NCI-H2196 (cell line): ENCODE measurements around the gene WDR43.

Experiments
- DNase-seq: peaks from one replicate; lab custom pipeline; 2025; ENCODE audit not compliant: unreplicated experiment; lab: John Stamatoyannopoulos, UW

WDR43 gene

DNA sequence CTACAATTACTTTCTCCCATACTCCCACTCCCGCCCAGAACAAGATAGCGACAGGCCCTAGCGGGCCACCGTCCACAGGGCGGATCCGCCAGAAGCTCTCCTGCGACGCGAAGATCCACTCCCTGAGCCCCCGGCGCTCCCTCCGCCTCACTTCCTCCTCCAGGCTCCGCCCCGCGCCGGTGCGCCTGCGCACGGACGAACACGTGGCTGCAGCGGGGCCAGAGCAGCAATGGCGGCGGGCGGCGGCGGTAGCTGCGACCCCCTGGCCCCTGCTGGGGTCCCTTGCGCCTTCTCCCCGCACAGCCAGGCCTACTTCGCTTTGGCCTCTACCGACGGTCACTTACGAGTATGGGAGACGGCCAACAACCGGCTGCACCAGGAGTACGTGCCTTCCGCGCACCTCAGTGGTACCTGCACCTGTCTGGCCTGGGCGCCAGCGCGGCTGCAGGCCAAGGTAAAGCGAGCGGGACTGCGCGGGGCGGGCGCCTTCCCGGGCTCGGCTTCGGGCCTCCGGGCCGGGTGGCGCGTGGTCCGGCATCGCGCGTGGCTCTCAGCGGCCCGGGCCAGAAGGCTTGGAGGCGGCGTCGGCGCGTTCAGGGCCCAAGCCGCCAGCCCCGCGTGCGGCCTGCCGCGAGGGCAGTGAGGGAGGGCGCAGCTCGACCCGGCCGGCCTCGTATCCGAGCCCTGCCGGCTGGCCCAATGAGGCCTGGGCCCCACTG lies at the start of gene WDR43:
TSS of gene WDR43 (plus strand) at position 198 of the 719 bp plus-strand sequence. CDS start at position 230, 32 bp downstream.
- peak; percentile 98 for DNase-seq

GRCh38 chr2:28855193-28855592 lies 39.3 kb upstream of the WDR43 start:
- no peak for DNase-seq

GRCh38 chr2:28855977-28856376 lies 38.5 kb upstream of the WDR43 start:
- no peak for DNase-seq

GRCh38 chr2:28868611-28869010 lies 25.9 kb upstream of the WDR43 start:
- no peak for DNase-seq

GRCh38 chr2:28869494-28870145 lies 24.8 kb upstream of the WDR43 start:
- no peak for DNase-seq

GRCh38 chr2:28870146-28870891 lies 24.1 kb upstream of the WDR43 start, which contains the start of gene TRMT61B:
Gene TRMT61B, minus strand, starts transcription at chr2:28870309. Its CDS starts 32 bp downstream, at chr2:28870277.
- DNase-seq, result peak; percentile 97

DNA sequence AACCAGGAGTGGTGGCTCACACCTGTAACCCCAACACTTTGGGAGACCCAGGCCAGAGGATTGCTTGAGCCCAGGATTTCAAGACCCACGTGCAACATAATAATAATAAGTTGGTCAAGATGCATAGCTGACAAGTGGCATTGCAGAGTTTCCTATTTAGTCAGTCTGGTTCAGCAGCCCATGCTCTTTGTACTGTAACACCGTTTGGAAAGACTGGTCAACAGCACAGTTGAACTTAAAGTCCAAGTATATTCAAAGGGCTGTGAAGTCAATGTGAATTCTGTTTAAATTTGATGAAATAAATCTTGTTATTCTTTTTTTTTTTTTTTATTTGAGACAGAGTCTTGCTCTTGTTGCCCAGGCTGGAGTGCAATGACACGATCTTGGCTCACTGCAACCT lies 22.8 kb upstream of the WDR43 start:
- DNase-seq, result no peak

DNA sequence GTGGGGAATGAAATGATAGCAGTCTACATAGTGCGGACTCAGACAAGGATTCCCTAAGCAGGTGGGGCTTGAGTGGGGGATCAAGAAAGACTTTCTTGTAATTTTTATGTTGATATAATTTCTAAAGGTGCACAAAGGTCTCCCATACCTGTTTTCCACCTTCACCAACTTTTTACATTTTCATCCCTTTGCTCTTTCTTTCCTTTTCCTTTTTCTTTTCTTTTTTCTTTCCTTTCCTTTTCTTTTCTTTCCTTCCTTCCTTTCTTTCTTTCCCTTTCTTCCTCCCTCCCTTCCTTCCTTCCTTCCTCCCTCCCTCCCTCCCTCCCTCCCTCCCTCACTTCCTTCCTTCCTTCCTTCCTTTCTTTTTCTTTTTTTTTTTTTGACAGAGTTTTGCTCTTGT lies 14.3 kb upstream of the WDR43 start:
- no peak for DNase-seq

- no peak for DNase-seq
These were observed 979 bp upstream of the WDR43 start for GRCh38 chr2:28893488-28893887.

DNA sequence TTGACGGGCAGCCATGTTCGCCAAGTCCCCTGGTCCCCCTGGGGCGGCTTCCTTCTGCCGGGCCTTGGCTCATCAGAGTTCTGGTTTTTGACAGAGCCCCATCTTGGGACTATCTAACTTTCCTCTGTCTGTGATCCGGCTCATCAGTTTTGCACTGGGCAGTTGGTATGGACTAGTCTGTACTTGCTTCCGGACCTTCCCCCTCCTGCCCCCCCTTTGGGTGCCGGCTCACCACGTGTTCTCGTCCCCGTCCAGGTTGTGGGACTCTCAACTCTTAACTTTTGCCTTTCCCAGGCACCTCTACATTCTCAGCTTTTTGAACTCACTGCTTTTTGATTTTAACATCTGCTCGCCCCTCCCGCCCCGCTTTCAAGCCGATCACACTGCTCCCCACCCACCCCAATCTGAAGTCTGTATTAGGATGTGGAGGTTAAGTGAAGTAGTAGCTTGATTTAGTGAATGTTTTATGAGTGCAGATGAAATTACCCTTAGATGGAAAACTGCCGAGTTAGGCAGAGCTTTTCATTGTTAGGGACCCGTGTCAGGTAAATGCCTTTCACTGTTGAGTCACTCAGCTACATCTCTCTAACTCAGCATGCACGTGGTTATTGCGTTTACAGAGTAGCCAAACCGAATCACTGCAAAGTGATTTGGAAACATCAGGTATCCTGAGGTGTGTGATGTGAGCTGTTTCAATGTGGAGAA lies 874 bp downstream of the WDR43 start:
- DNase-seq, result no peak

GRCh38 chr2:28896906-28897305 lies 2.4 kb downstream of the WDR43 start:
- no peak for DNase-seq

GRCh38 chr2:28898048-28898447 lies 3.6 kb downstream of the WDR43 start:
- no peak for DNase-seq

DNA sequence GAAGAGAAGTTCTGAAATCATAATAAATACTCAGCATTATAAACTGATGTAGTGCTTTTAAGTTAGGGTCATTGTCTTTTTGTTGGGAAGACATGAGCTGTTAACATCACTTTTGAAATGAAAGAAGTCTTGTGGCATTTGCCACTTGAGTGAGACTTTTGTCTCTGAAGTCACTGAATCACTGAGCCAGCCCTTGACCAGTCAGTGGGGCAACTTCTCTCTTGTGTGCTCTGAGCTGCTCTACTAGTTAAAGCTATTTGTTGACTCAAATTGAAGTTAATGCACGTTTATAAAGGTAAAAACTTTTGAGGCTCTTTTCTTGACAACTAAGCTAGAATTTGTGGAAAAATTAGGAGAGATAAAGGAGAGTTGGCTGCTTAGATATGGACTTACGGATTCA lies 6.7 kb downstream of the WDR43 start:
- DNase-seq, result no peak

DNA sequence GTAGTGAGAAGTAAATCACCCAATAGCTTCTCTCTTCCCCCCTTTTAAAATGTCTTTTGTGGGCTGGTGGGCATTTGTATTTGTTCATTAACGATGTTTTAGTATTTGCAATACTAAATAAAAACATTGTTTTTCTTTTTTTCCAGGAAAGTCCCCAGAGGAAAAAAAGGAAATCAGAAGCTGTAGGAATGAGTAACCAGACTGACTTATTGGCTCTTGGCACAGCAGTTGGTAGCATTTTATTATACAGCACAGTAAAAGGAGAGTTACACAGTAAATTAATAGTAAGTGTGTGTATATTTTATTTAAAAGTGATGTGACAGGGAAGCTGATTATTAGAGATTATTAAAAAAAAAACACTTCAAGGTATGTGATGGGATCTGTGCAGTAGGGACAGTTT lies 7.4 kb downstream of the WDR43 start:
- DNase-seq, result no peak

DNA sequence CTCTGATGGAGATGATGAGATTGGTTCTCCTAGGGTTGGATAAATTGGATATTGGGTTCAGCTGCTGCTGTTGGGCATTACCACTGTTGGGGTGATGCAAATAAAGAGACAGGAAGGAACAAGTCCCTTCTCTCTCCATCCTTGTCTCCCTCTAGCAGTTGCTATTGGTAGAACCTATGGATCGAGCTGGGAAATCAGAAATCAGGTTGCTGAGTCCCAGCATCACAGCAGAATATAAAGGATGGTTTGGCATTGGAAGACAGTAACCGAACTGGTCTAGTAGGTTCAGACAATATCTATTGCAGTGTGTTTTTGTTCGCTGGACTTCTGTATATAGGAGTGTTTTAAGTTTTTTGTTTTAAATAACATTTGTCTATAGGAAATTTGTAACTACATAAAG lies 8.1 kb downstream of the WDR43 start:
- DNase-seq, result no peak

DNA sequence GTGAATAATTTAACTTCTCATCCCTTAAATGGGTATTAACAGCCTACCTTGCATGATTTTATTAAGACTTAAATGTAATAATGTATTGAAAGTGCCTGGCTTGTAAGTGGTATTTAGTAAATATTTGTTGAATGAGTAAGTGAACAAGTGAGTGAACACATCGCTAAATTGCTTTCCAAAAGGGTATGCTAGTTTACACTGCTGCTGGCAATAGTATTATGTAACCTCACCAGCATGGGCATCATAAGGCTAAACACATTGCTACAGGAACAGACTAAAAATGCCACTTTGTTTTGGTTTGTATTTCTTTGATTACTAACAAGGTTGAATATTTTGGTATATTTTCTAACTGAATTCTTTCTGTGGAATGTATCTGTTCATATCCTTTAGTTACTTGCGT lies 9.8 kb downstream of the WDR43 start:
- no peak for DNase-seq

DNA sequence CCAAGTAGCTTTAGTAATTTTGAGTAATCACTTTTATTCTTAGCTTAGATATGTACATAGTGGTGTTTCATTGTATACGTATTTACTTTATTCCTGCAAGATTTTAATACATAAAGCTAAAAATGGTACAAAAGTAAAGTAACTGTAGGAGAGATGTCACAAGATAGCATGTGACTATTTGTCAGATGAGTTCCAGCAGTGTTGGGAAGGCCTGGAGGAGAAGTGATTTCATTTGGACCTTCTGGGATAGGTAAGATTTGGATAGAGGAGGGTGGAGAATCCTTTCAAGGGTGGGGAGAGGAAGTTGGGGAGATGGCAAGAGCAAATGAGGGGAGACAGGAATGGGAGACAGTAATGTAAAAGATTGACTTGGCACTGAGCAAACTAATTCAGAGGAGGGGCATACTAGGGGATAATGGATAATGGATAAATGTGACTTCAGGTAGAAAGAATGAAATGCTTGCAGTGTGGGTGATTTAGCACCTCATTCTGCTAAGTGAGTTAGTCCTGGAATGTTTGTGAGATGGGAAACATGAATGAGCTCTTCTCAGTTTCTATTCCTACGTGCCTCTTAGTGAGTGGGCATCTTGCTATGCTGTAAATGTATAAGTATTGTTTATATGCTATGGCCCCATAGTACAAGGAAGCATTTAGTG lies 10.5 kb downstream of the WDR43 start:
- no peak for DNase-seq

- no peak for DNase-seq
These were observed 11.1 kb downstream of the WDR43 start for GRCh38 chr2:28905533-28905932.

- DNase-seq, result no peak
These were observed 11.9 kb downstream of the WDR43 start for GRCh38 chr2:28906376-28906775.

DNA sequence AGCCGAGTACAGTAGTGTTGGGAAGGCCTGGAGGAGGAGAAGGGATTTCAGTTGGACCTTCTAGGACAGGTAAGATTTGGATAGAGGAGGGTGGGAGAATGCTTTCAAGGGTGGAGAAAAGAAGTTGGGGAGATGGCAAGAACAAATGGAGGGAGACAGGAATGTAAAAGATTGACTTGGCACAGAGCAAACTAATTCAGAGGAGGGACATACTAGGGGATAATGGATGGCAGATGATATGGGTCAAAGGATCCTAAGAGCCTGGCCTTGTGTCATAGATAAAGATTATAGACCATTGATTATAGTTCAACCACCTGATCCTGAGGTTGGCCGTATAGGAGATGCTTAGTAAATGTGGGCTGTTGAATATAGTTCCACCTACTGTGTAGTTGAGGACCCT lies 12.4 kb downstream of the WDR43 start:
- no peak for DNase-seq

DNA sequence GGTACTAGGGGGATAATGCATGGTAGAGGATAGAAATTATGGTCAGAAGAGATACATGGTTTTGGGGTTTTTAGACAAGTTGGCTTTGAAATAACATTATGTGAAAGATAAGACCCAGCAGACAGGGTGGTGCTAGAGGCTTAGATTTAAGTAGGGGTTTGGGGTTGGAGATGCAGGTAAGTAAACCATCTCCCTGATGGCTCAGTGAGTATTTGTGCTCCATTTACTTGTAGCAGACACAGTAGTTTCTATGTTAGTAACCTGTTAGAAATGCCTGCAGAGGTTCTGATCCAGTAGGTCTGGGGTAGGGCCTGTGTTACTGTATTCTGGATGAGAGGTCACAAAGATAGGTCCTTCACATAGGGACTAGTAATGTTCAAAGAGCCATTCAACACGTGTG lies 13.7 kb downstream of the WDR43 start:
- DNase-seq, result no peak
